ENCODE measurements around the gene SPNS2. TPM values are rescaled to one million over a fixed set of nuclear protein-coding genes. Genes with fewer than 3 reads are reported as not detected.

SPNS2 gene
- total and polyA plus RNA-seq, 2 of the 8 experiments (the other 6 are each of a cell fraction or from before 2014, with no cell fraction given) = 1.2 to 1.5 TPM

DNA sequence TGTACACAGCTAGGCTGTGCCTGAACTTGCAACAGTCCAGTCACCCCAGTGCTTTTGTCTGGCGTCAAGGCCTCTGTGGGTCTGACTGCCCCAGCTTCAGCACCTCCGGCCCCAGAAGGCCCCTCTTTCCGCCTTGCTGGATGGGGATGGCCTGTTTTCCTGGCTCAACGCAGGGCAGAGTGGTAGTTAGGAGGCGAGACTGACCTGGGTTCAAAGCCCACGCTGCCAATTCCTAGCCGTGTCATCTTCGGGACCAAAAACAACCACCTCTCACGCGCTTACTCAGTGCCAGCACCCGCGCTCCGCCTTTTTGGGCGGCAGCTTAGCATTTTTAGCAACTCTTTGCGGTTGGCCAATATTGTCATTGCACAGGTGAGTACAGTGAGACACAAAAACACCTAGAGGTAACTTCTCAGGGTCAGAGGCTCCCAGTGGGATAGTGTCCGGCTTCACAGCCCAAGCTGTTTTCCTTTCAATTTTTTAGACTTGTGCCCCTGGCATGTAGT is 51.9 kb downstream of the SPNS2 start:
- H3K4me1 ChIP-seq (replicated peaks in 1 of 4; ENCODE audit: control insufficient read depth in 3 of 4, insufficient read depth in 4 of 4, low read length in 3 of 4) = peaks cover 0 to 10% (median 5%) of the 10 kb centered on the region in 4 experiments; a peak in 4 of 7 replicates
- H2BK15ac ChIP-seq (ENCODE audit: low read length) = no peak overlapping the region
- H2AFZ ChIP-seq (ENCODE audit: low read length) = no peak overlapping the region
- ChIA-PET CTCF (ENCODE audit: partially characterized antibody) (interaction anchor here (0.6 to 3.2 kb wide), 10 partner anchors 9 to 305 kb away, joined by 3 to 15 read pairs (median 3); no protein-coding TSS in a partner anchor), POLR2A (ENCODE audit: partially characterized antibody) (interaction anchor here (1.0 to 32.8 kb wide), 2 partner anchors 10 to 21 kb away, joined by 3 to 546 read pairs; partner anchors contain the start of gene GGT6)
- no peak overlapping the region for H3K9ac ChIP-seq (replicated peaks in 1 of 4; ENCODE audit: extremely low read depth in 1 of 4, low read depth in 3 of 4, low read length in 3 of 4)
- H2AK5ac ChIP-seq (ENCODE audit: low read depth, low read length) = no peak overlapping the region
- H3K79me1 ChIP-seq (ENCODE audit: low read depth, low read length) = peaks cover 13% of the 10 kb centered on the region
- H3K23me2 ChIP-seq (ENCODE audit: low read depth, low read length) = peaks cover 13% of the 10 kb centered on the region; the same call in 1 of the 2 replicates
- H3K4ac ChIP-seq (replicated peaks; ENCODE audit: insufficient read length, low read depth, low read length) = no peak overlapping the region
- no peak for FAIRE-seq
- H3K4me3 ChIP-seq (ENCODE audit: extremely low read depth in 1 of 4, insufficient read depth in 2 of 4, low read depth in 3 of 4, low read length in 4 of 4) = no peak overlapping the region
- H3K79me2 ChIP-seq (ENCODE audit: control insufficient read depth in 1 of 2, insufficient read depth in 2 of 2, low read length in 2 of 2) = peaks cover 0 to 21% of the 10 kb centered on the region in 2 experiments; a peak in 3 of 4 replicates
- H3K27ac ChIP-seq (ENCODE audit: low read depth, low read length) = no peak overlapping the region
- H4K5ac ChIP-seq (ENCODE audit: insufficient read length, low read depth, low read length) = no peak overlapping the region
- H2BK20ac ChIP-seq (ENCODE audit: low read length) = no peak overlapping the region
- peaks cover 9 to 16% of the 10 kb centered on the region in 2 experiments for H4K20me1 ChIP-seq (replicated peaks in 1 of 2; ENCODE audit: control insufficient read depth in 1 of 2, insufficient read depth in 2 of 2, low read length in 2 of 2)
- H3K23ac ChIP-seq (ENCODE audit: insufficient read length) = no peak overlapping the region
- H2BK5ac ChIP-seq (ENCODE audit: low read depth, low read length) = no peak overlapping the region
- H3K18ac ChIP-seq (ENCODE audit: extremely low read depth, low read length) = no peak overlapping the region
- 95% methylated on average over 16 of the region's 16 CpGs; no CpG with 5 or more reads in 1 of the 2 experiments for WGBS, 2 experiments (ENCODE audit: extremely low coverage in 1 of 2, insufficient coverage in 1 of 2, insufficient read length in 1 of 2, insufficient replicate concordance in 2 of 2, low coverage in 1 of 2, low lambda C conversion rate in 2 of 2, missing lambda C conversion rate in 1 of 2)
- H4K8ac ChIP-seq (ENCODE audit: extremely low read depth, insufficient read depth, low read length) = peak overlapping the region; percentile 28; the same call in 1 of the 2 replicates
- H3K27me3 ChIP-seq (replicated peaks in 1 of 4; ENCODE audit: control insufficient read depth in 3 of 4, extremely low read depth in 1 of 4, insufficient read depth in 3 of 4, low read length in 3 of 4) = no peaks in the 10 kb centered on the region
- DNase-seq (ENCODE audit: low read depth in 1 of 2, low spot score in 2 of 2) = no peak
- no peak overlapping the region for H2BK120ac ChIP-seq (replicated peaks; ENCODE audit: low read depth, low read length)
- H3K14ac ChIP-seq (ENCODE audit: insufficient read length) = no peak overlapping the region
- no peak overlapping the region for H3K4me2 ChIP-seq (ENCODE audit: insufficient read depth in 1 of 2, low read depth in 2 of 2, low read length in 2 of 2)
- peaks cover 50 to 76% (median 62%) of the 10 kb centered on the region in 4 experiments for H3K36me3 ChIP-seq (ENCODE audit: control insufficient read depth in 2 of 4, insufficient read depth in 4 of 4, low read length in 3 of 4)
- H2BK12ac ChIP-seq (ENCODE audit: low read depth, low read length) = no peak overlapping the region
- no peaks in the 10 kb centered on the region for H3K9me3 ChIP-seq (ENCODE audit: insufficient read depth in 2 of 2, low read depth in 1 of 2, low read length in 1 of 2)
- no peak overlapping the region for H4K91ac ChIP-seq (replicated peaks; ENCODE audit: insufficient read length, low read length)
- H3K56ac ChIP-seq (replicated peaks; ENCODE audit: insufficient read length, low read depth, low read length) = no peak overlapping the region
- TF ChIP-seq E2F6 (IDR thresholded peaks at IDR 0.05) (no peak), CBX8 (IDR thresholded peaks at IDR 0.05; ENCODE audit: borderline replicate concordance, low read depth, low read length) (no peak), USF2 (IDR thresholded peaks at IDR 0.05; ENCODE audit: low read length) (no peak), TAF7 (optimal IDR thresholded peaks at IDR 0.05; ENCODE audit: borderline replicate concordance, low read depth, low read length) (no peak), ASH2L (IDR thresholded peaks at IDR 0.05; ENCODE audit: low read length) (no peak), YY1 (IDR thresholded peaks at IDR 0.05; ENCODE audit: low read depth, low read length) (no peak), POLR2AphosphoS5 (IDR thresholded peaks at IDR 0.05; ENCODE audit: low read depth, low read length) (no peak)
